ENCODE results near the gene ICA1. TPM values are rescaled to one million over a fixed set of nuclear protein-coding genes. Genes with fewer than 3 reads are reported as not detected.

ICA1 gene
- total RNA-seq, 1 experiment from 2014 or later, result not detected

DNA sequence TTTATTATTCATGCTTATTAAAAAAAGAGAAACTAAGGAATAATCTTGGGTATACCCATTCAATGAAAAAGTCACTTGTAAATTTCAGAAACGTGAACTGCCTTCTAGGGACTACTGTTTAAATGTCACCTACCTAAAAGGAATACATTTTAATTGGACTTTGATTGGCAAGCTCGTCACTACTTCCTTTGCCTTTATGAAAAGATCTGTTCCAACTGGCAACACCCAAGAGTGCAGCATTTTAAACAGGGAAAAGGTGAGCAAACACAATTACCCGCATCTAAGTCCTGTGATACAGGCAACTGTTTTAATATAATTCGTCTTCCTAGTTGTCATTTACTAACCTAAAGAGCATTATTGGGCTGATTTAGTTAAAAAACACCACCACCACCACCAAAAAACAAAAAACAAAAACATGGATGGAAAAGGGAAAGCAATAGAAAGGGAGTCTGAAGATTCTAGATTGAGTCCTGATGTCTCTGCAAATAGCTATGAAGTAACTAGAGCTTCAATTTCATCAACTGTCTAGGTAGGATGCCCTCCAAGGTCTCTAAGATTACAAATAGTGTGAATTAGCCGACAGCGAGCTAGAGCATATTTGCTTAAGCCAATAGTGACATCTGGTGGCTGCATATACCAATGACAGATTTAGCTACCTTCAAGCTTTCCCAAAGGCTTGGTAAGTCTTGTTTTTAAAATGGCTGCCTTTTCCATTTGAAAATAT is 33.8 kb upstream of the ICA1 start:
- Histone ChIP-seq H3K9me3 (ENCODE audit: low read depth, low read length, poor library complexity, severe bottlenecking) (no peaks in the 10 kb centered on the region), H3K27ac (ENCODE audit: low read depth, low read length, poor library complexity, severe bottlenecking) (no peak overlapping the region), H3K4me1 (ENCODE audit: insufficient read depth, low read length, poor library complexity, severe bottlenecking) (no peaks in the 10 kb centered on the region), H3K36me3 (ENCODE audit: insufficient read depth, low read length, poor library complexity, severe bottlenecking) (no peaks in the 10 kb centered on the region), H3K27me3 (replicated peaks; ENCODE audit: insufficient read depth, low read depth, low read length, poor library complexity) (peaks cover 46% of the 10 kb centered on the region), H3K4me3 (ENCODE audit: low read depth, low read length, poor library complexity, severe bottlenecking) (no peak overlapping the region)
- no TSS peak for BruUV-seq (replicated peaks)
- DNase-seq (ENCODE audit: low spot score), result peak; percentile 87
- TF ChIP-seq, protein P1, sequence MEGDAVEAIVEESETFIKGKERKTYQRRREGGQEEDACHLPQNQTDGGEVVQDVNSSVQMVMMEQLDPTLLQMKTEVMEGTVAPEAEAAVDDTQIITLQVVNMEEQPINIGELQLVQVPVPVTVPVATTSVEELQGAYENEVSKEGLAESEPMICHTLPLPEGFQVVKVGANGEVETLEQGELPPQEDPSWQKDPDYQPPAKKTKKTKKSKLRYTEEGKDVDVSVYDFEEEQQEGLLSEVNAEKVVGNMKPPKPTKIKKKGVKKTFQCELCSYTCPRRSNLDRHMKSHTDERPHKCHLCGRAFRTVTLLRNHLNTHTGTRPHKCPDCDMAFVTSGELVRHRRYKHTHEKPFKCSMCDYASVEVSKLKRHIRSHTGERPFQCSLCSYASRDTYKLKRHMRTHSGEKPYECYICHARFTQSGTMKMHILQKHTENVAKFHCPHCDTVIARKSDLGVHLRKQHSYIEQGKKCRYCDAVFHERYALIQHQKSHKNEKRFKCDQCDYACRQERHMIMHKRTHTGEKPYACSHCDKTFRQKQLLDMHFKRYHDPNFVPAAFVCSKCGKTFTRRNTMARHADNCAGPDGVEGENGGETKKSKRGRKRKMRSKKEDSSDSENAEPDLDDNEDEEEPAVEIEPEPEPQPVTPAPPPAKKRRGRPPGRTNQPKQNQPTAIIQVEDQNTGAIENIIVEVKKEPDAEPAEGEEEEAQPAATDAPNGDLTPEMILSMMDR (conservative IDR thresholded peaks at IDR 0.05; ENCODE audit: low read depth, low read length), result peak; percentile 78
- TF ChIP-seq EZH2 (IDR thresholded peaks at IDR 0.05; ENCODE audit: borderline replicate concordance, low read depth, low read length, poor library complexity, severe bottlenecking), result no peak
- CTCF ChIA-PET, result interaction anchor here (0.5 to 1.3 kb wide), 6 partner anchors 18 to 871 kb away, joined by 3 to 6 read pairs (median 4); no protein-coding TSS in a partner anchor
- POLR2A ChIA-PET (ENCODE audit: low non-redundant PET), result no interaction called here
- intact Hi-C loops (cut with micrococcal nuclease; ENCODE audit: unreplicated experiment), result loop anchor here (5.0 to 10.0 kb wide), 4 partner anchors 613 to 1191 kb away; no protein-coding TSS in a partner anchor

DNA sequence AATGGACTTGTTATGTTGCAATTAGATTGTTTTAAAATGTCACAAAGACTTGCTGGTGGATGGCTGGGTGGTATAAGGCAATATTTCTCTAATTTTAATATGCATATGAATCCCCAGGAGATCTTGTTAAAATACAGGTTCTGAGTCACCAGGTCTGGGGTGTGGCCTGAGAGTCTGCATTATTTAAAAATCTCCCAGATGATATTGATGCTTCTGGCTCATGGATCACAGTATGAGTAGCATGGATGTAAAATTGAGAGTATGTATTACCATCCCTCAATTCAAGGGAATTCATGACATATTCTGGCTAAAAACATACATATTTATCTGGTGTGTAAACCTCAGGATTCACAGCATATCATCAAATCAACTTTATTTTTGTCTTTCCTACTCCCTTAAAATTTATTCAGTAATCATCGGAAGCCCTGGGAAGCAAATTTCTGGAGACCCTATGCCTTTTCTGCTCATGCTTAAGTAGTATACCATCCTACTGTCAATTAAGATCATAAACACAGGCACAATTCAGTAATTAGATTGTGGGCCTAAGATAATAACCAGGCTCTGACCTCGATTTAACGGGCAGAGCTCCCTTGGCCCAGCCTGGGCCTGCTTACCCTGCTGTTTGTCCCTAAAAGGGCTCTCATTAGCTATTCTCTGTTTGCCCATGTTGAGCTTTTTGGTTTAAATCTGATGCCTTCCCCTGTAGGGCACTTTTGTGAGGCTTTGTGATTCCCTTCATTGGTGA is 29.6 kb upstream of the ICA1 start:
- Histone ChIP-seq H3K9me3 (ENCODE audit: low read depth, low read length, poor library complexity, severe bottlenecking) (no peaks in the 10 kb centered on the region), H3K27me3 (replicated peaks; ENCODE audit: insufficient read depth, low read depth, low read length, poor library complexity) (peaks cover 76% of the 10 kb centered on the region), H3K36me3 (ENCODE audit: insufficient read depth, low read length, poor library complexity, severe bottlenecking) (no peaks in the 10 kb centered on the region), H3K4me1 (ENCODE audit: insufficient read depth, low read length, poor library complexity, severe bottlenecking) (peaks cover 17% of the 10 kb centered on the region), H3K27ac (ENCODE audit: low read depth, low read length, poor library complexity, severe bottlenecking) (no peak overlapping the region), H3K4me3 (ENCODE audit: low read depth, low read length, poor library complexity, severe bottlenecking) (no peak overlapping the region)
- intact Hi-C loops (cut with micrococcal nuclease; ENCODE audit: unreplicated experiment), result loop anchor here (5.0 to 10.0 kb wide), 2 partner anchors 64 to 1187 kb away; no protein-coding TSS in a partner anchor
- CTCF ChIA-PET, result no interaction called here
- BruUV-seq (replicated peaks), result no TSS peak
- TF ChIP-seq, protein P1 (conservative IDR thresholded peaks at IDR 0.05; ENCODE audit: low read depth, low read length), result no peak
- TF ChIP-seq EZH2 (IDR thresholded peaks at IDR 0.05; ENCODE audit: borderline replicate concordance, low read depth, low read length, poor library complexity, severe bottlenecking), result no peak
- DNase-seq (ENCODE audit: low spot score), result no peak
- POLR2A ChIA-PET (ENCODE audit: low non-redundant PET), result no interaction called here

- Histone ChIP-seq H3K9me3 (ENCODE audit: low read depth, low read length, poor library complexity, severe bottlenecking) (no peaks in the 10 kb centered on the region), H3K36me3 (ENCODE audit: insufficient read depth, low read length, poor library complexity, severe bottlenecking) (no peaks in the 10 kb centered on the region), H3K4me3 (ENCODE audit: low read depth, low read length, poor library complexity, severe bottlenecking) (no peak overlapping the region), H3K4me1 (ENCODE audit: insufficient read depth, low read length, poor library complexity, severe bottlenecking) (peaks cover 17% of the 10 kb centered on the region), H3K27me3 (replicated peaks; ENCODE audit: insufficient read depth, low read depth, low read length, poor library complexity) (peaks cover 78% of the 10 kb centered on the region), H3K27ac (ENCODE audit: low read depth, low read length, poor library complexity, severe bottlenecking) (no peak overlapping the region)
- ChIA-PET POLR2A (ENCODE audit: low non-redundant PET) (no interaction called here), CTCF (no interaction called here)
- TF ChIP-seq EZH2 (IDR thresholded peaks at IDR 0.05; ENCODE audit: borderline replicate concordance, low read depth, low read length, poor library complexity, severe bottlenecking), result no peak
- TF ChIP-seq, protein P1 (conservative IDR thresholded peaks at IDR 0.05; ENCODE audit: low read depth, low read length), result no peak
- peak; percentile 14 for DNase-seq (ENCODE audit: low spot score)
- intact Hi-C loops (cut with micrococcal nuclease; ENCODE audit: unreplicated experiment), result loop anchor here (5.0 to 10.0 kb wide), 2 partner anchors 63 to 1186 kb away; no protein-coding TSS in a partner anchor
- no TSS peak for BruUV-seq (replicated peaks)
Measured at GRCh38 chr7:8290645-8291308, 28.8 kb upstream of the ICA1 start.

Measured in A673 (cell line).